Endothelial cell of umbilical vein (primary cell): Measurements from ENCODE around the gene SLC12A2. TPM values are rescaled to one million over a fixed set of nuclear protein-coding genes. Genes with fewer than 3 reads are reported as not detected.

ENCODE experiments used
- BruUV-seq: library from RNA; stranded (reverse); fragments of 400-500 nt; replicated peaks from 2 replicates; lab custom pipeline; 2021; lab: Mats Ljungman, UMichigan
- CTCF ChIA-PET: fragments of 300-600, 350-600 bp; sonication (Branson Sonifier 250); formaldehyde crosslinking; loops from one replicate; lab custom pipeline; 2021; ENCODE audit warnings: antibody characterized with exemption, inconsistent platforms; lab: Charles Lee
- POLR2A ChIA-PET: fragments of 300-600, 350-600 bp; sonication (Branson Sonifier 250); formaldehyde crosslinking; loops from one replicate; lab custom pipeline; 2021; ENCODE audit warnings: antibody characterized with exemption, inconsistent platforms; lab: Charles Lee
- DNase-seq: peaks from one replicate; pipeline ENCODE4 v3.0.0-alpha.2; 2011; ENCODE audit warnings: low read depth, low spot score
- FAIRE-seq: peaks from 2 replicates; lab custom pipeline; 2011; peaks lifted over from hg19 to GRCh38; lab: Jason Lieb, UNC
- H2AFZ ChIP-seq: 2 replicates; pipeline ENCODE4 v1.6.0; 2012; ENCODE audit warnings: low read depth, low read length, control low read depth, inconsistent platforms
- H3K27ac ChIP-seq: 2 replicates; pipeline ENCODE4 v1.5.1; 2011; ENCODE audit warnings: low read depth, mild to moderate bottlenecking, control low read depth, low read length, moderate library complexity; ENCODE audit not compliant: insufficient read depth
- H3K27me3 ChIP-seq, 2 experiments: 2 replicates each; pipeline versions ENCODE4 v1.6.0 to v1.6.1; 2011; ENCODE audit warnings: low read length in 2 of 2, mixed read lengths in 1 of 2; ENCODE audit not compliant: control insufficient read depth in 2 of 2, insufficient read depth in 2 of 2
- H3K36me3 ChIP-seq, 2 experiments: 2 replicates in 1 of 2; 3 replicates in 1 of 2; pipeline ENCODE4 v1.5.1; 2011; ENCODE audit warnings: low read length in 2 of 2, mild to moderate bottlenecking in 1 of 2, moderate library complexity in 1 of 2; ENCODE audit not compliant: control insufficient read depth in 2 of 2, insufficient read depth in 2 of 2; ENCODE audit errors: extremely low read depth in 1 of 2
- H3K4me1 ChIP-seq: 3 replicates; pipeline ENCODE4 v1.5.1; 2011; ENCODE audit warnings: mild to moderate bottlenecking, low read length; ENCODE audit not compliant: control insufficient read depth, insufficient read depth; ENCODE audit errors: extremely low read depth
- H3K4me2 ChIP-seq: 2 replicates; pipeline ENCODE4 v1.6.1; 2011; ENCODE audit warnings: low read length, control low read depth, mixed read lengths; ENCODE audit not compliant: insufficient read depth
- H3K4me3 ChIP-seq, 3 experiments: fragments of 200-600 bp in 1 of 3; sonication (generic), shearing (Covaris generic) in 1 of 3; replicated peaks in 1 of 3; 2 replicates each; pipeline ENCODE4 v1.5.1; 2011 to 2016; ENCODE audit warnings: control low read depth in 3 of 3, low read length in 3 of 3, mild to moderate bottlenecking in 2 of 3, inconsistent platforms in 1 of 3, low read depth in 1 of 3, moderate library complexity in 1 of 3; ENCODE audit not compliant: insufficient read depth in 1 of 3
- H3K79me2 ChIP-seq: 2 replicates; pipeline ENCODE4 v1.6.0; 2012; ENCODE audit warnings: low read length, inconsistent platforms; ENCODE audit not compliant: control insufficient read depth, insufficient read depth
- H3K9ac ChIP-seq: replicated peaks from 2 replicates; pipeline ENCODE3; 2011; ENCODE audit warnings: low read length, control low read depth; ENCODE audit not compliant: insufficient read depth; ENCODE audit errors: extremely low read depth
- H3K9me1 ChIP-seq: replicated peaks from 3 replicates; pipeline ENCODE4 v1.6.0; 2011; ENCODE audit warnings: mild to moderate bottlenecking, low read length; ENCODE audit not compliant: control insufficient read depth, insufficient read depth; ENCODE audit errors: extremely low read depth
- H3K9me3 ChIP-seq: replicated peaks from 2 replicates; pipeline ENCODE4 v1.5.1; 2012; ENCODE audit warnings: low read length, inconsistent platforms; ENCODE audit not compliant: control insufficient read depth, insufficient read depth
- H4K20me1 ChIP-seq: replicated peaks from 2 replicates; pipeline ENCODE3; 2011; ENCODE audit warnings: mild to moderate bottlenecking, low read length; ENCODE audit not compliant: control insufficient read depth, insufficient read depth; ENCODE audit errors: extremely low read depth
- EZH2 ChIP-seq: IDR thresholded peaks from 2 replicates; pipeline ENCODE4 v1.6.1; 2012; ENCODE audit warnings: borderline replicate concordance, low read depth, mild to moderate bottlenecking, moderate library complexity, low read length, inconsistent platforms; ENCODE audit not compliant: severe bottlenecking
- FOS ChIP-seq: IDR thresholded peaks from 2 replicates; pipeline ENCODE4 v1.6.1; 2011; ENCODE audit warnings: mild to moderate bottlenecking, low read length, moderate library complexity, borderline replicate concordance; ENCODE audit not compliant: insufficient read depth
- GATA2 ChIP-seq: IDR thresholded peaks from 2 replicates; pipeline ENCODE4 v1.7.0; 2011; ENCODE audit warnings: low read depth, mild to moderate bottlenecking, moderate library complexity, mixed read lengths, low read length; ENCODE audit not compliant: insufficient read length, insufficient read depth
- MYC ChIP-seq: IDR thresholded peaks from one replicate; pipeline ENCODE4 v1.6.1; 2011; ENCODE audit warnings: mild to moderate bottlenecking, low read depth, low read length
- POLR2A ChIP-seq: IDR thresholded peaks from 2 replicates; pipeline ENCODE4 v1.6.1; 2012; ENCODE audit warnings: low read depth, mild to moderate bottlenecking, control low read depth, low read length
- POLR2AphosphoS5 ChIP-seq: IDR thresholded peaks from 2 replicates; pipeline ENCODE4 v1.6.1; 2012; ENCODE audit warnings: low read depth, mild to moderate bottlenecking, control low read depth, low read length, moderate library complexity; ENCODE audit not compliant: insufficient read depth
- dilution Hi-C: fragments of 300-500 bp; cut with MboI; formaldehyde crosslinking; loops from one replicate; pipeline ENCODE4 v1.15.0; 2019; ENCODE audit warnings: low sequenced_read_pairs; ENCODE audit not compliant: extremely low pct_ligation_motif_present
- intact Hi-C: fragments of 100-400 bp; cut with micrococcal nuclease; formaldehyde crosslinking; loops from one replicate; pipeline ENCODE4 v1.10.0; 2022
- polyA plus RNA-seq, 4 experiments: library from polyadenylated mRNA; depleted of rRNA in 3 of 4; stranded (reverse) in 3 of 4; unstranded in 1 of 4; fragments of >200 nt; gene quantifications; 2 replicates each; pipeline versions ENCODE4 v1.2.1 to v1.2.3, GENCODE V29; 2011 to 2012; ENCODE audit warnings: missing spikeins in 1 of 4
- total RNA-seq: library from RNA; stranded (reverse); gene quantifications from 2 replicates; pipeline ENCODE4 v1.2.3, GENCODE V29; 2021

SLC12A2 gene
- total and polyA plus RNA-seq, 2 donors (not counting 3 experiments of a cell fraction or from before 2014, with no cell fraction given): 11.0 to 59.5 TPM

GRCh38 chr5:128216285-128216684, 132.7 kb downstream of the SLC12A2 start:
- no peak for DNase-seq
- no peak overlapping the region for H3K4me2 ChIP-seq
- no peaks in the 10 kb centered on the region for H3K79me2 ChIP-seq
- no peaks in the 10 kb centered on the region for H3K4me1 ChIP-seq
- intact Hi-C loops (no loop called here), dilution Hi-C loops (no loop called here)
- TF ChIP-seq FOS: no peak
- no peak for TF ChIP-seq POLR2A
- TF ChIP-seq EZH2: no peak
- no peak for TF ChIP-seq POLR2AphosphoS5
- CTCF ChIA-PET: no interaction called here
- H3K9ac ChIP-seq: no peak overlapping the region
- no peak overlapping the region for H2AFZ ChIP-seq
- peaks cover 0 to 2% of the 10 kb centered on the region in 2 experiments for H3K27me3 ChIP-seq
- no TSS peak for BruUV-seq
- no peak for FAIRE-seq
- H3K4me3 ChIP-seq: no peak overlapping the region
- no peaks in the 10 kb centered on the region for H3K9me3 ChIP-seq
- H3K36me3 ChIP-seq: no peaks in the 10 kb centered on the region
- POLR2A ChIA-PET: no interaction called here
- no peak overlapping the region for H3K27ac ChIP-seq
- H3K9me1 ChIP-seq: no peaks in the 10 kb centered on the region
- H4K20me1 ChIP-seq: no peaks in the 10 kb centered on the region

GRCh38 chr5:128216860-128217531, 133.4 kb downstream of the SLC12A2 start:
- Histone ChIP-seq H3K9me3 (no peaks in the 10 kb centered on the region), H3K4me3 (no peak overlapping the region), H3K4me2 (no peak overlapping the region), H2AFZ (no peak overlapping the region), H3K9ac (no peak overlapping the region), H4K20me1 (no peaks in the 10 kb centered on the region), H3K27me3 (peaks cover 0 to 2% of the 10 kb centered on the region in 2 experiments), H3K36me3 (no peaks in the 10 kb centered on the region), H3K27ac (no peak overlapping the region), H3K4me1 (no peaks in the 10 kb centered on the region), H3K9me1 (no peaks in the 10 kb centered on the region), H3K79me2 (no peaks in the 10 kb centered on the region)
- ChIA-PET POLR2A (no interaction called here), CTCF (no interaction called here)
- BruUV-seq: no TSS peak
- intact Hi-C loops (no loop called here), dilution Hi-C loops (no loop called here)
- no peak for DNase-seq
- TF ChIP-seq GATA2 (no peak), FOS (no peak), MYC (no peak), POLR2AphosphoS5 (no peak)
- no peak for FAIRE-seq
